Thoracic aorta (tissue), 2 donors: ENCODE measurements around the gene ST3GAL2. TPM values are rescaled to one million over a fixed set of nuclear protein-coding genes. Genes with fewer than 3 reads are reported as not detected.

Experiments
- ATAC-seq: fragments of 150-250 bp; one replicate; pipeline ENCODE4 v1.8.0; 2017; ENCODE audit warnings: low read depth; ENCODE audit not compliant: insufficient number of reproducible peaks, low FRiP score
- DNase-seq: peaks from one replicate; pipeline ENCODE4 v3.0.0-alpha.2; 2020; ENCODE audit warnings: low spot score
- H3K27ac ChIP-seq, 2 donors: fragments of 200-600 bp; sonication (generic); 1 replicate in 1 of 2; 2 replicates in 1 of 2; pipeline ENCODE4 v1.5.1; 2016; ENCODE audit warnings: mild to moderate bottlenecking in 2 of 2, moderate library complexity in 2 of 2
- H3K27me3 ChIP-seq: fragments of 200-600 bp; sonication (generic); replicated peaks from 2 replicates; pipeline ENCODE4 v1.6.0; 2016; ENCODE audit warnings: mild to moderate bottlenecking; ENCODE audit not compliant: insufficient read depth
- H3K36me3 ChIP-seq: fragments of 200-600 bp; sonication (generic); one replicate; pipeline ENCODE4 v1.5.1; 2016
- H3K4me1 ChIP-seq, 2 donors: fragments of 200-600 bp; sonication (generic); 1 replicate in 1 of 2; 2 replicates in 1 of 2; pipeline versions ENCODE4 v1.5.1 to v1.6.0; 2016; ENCODE audit warnings: low read depth in 2 of 2, mild to moderate bottlenecking in 1 of 2; ENCODE audit not compliant: control insufficient read depth in 1 of 2
- H3K4me3 ChIP-seq: fragments of 200-600 bp; sonication (generic); 2 replicates; pipeline ENCODE4 v1.5.1; 2016; ENCODE audit warnings: mild to moderate bottlenecking
- H3K9me3 ChIP-seq: fragments of 200-600 bp; sonication (generic); 2 replicates; pipeline ENCODE4 v1.5.1; 2016
- total RNA-seq, 2 donors: library from RNA; depleted of rRNA; stranded (reverse); fragments of >200 nt; gene quantifications; one replicate each; pipeline versions ENCODE4 v1.1.0 to v1.2.3, GENCODE V29; 2016
- TF ChIP-seq, protein P1 (sequence below): fragments of 200-600 bp; sonication (generic); IDR thresholded peaks from one replicate; pipeline ENCODE4 v1.5.1; 2019; ENCODE audit warnings: antibody characterized with exemption

Gene ST3GAL2
- total RNA-seq, 2 donors from 2014 or later = 21.0 to 28.4 TPM

DNA sequence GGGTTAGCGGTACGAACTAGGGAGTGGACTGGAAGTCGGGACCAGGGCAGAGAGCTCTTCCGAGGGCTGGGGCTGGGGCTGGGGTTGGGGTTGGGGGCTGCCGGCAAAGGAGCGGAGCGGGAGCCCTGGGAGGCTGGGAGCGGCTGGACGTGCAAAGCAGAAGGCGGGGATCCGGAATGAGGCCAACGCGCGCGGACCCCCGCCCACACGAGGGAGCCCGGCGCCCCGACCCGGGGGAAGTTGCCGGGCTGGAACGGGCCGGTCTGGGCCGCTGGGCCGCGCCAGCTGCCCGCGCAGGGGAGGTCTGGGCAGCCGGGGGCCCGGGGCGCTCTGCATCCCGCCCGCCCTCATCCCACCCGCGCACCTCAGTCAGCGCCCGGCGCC lies 323 bp downstream of the ST3GAL2 start:
- no peak for DNase-seq
- Histone ChIP-seq H3K27me3 (no peaks in the 10 kb centered on the region), H3K4me1 (peaks cover 16 to 37% of the 10 kb centered on the region in 2 donors), H3K4me3 (peak overlapping the region; percentile 75), H3K9me3 (no peaks in the 10 kb centered on the region), H3K36me3 (no peaks in the 10 kb centered on the region), H3K27ac (peak overlapping the region; percentile 58 to 78)
- no peak for ATAC-seq
- TF ChIP-seq, protein P1, sequence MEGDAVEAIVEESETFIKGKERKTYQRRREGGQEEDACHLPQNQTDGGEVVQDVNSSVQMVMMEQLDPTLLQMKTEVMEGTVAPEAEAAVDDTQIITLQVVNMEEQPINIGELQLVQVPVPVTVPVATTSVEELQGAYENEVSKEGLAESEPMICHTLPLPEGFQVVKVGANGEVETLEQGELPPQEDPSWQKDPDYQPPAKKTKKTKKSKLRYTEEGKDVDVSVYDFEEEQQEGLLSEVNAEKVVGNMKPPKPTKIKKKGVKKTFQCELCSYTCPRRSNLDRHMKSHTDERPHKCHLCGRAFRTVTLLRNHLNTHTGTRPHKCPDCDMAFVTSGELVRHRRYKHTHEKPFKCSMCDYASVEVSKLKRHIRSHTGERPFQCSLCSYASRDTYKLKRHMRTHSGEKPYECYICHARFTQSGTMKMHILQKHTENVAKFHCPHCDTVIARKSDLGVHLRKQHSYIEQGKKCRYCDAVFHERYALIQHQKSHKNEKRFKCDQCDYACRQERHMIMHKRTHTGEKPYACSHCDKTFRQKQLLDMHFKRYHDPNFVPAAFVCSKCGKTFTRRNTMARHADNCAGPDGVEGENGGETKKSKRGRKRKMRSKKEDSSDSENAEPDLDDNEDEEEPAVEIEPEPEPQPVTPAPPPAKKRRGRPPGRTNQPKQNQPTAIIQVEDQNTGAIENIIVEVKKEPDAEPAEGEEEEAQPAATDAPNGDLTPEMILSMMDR = no peak

DNA sequence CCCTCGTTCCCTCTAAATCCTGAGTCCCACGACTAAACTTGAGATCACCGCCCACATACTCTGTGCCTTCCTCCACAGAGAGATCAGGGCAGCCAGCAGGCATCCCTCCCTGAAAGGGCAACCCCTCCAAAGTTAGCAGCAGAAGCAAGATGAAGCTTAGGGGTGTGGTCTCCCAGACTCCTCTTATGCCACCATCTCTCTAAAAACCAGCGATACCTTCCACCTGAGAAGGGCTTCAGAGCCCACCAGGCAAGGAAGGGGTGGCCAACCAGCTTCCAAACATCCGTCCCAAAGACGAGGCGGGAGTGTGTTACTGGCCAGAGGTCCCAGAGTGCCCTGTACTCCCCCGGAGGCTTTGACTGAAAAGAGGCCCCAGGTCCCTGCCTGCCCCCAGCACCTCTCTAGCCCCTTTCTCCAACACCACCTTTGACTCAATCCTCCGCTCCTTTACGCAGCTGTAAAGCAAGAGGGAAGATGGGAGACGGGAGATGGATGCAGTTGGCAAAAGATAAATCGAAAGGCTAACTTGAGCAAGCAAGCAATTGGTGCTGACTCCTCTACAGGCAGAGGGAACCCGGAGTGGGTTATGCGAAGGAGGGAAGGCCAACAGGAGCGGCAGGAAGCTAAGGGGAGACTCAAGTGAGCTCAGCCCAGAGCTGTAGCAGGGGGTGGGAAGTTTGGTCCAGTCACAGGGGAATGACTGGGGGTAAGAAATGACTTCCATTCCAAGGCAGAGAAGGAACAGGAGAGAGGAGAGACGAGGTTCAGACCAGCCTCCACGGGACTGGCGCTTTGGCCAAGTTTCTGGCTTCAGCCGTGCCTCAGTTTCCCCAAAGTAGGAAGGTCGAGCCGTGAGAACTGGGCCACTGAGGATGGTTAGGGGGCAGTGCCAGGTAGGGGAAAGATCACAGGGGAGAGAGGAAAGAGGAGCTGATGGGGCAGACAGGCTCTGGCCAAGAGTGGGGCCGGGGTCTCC lies 1.0 kb downstream of the ST3GAL2 start:
- ATAC-seq = no peak
- Histone ChIP-seq H3K27ac (peak overlapping the region; percentile 58 to 78), H3K27me3 (no peaks in the 10 kb centered on the region)

DNA sequence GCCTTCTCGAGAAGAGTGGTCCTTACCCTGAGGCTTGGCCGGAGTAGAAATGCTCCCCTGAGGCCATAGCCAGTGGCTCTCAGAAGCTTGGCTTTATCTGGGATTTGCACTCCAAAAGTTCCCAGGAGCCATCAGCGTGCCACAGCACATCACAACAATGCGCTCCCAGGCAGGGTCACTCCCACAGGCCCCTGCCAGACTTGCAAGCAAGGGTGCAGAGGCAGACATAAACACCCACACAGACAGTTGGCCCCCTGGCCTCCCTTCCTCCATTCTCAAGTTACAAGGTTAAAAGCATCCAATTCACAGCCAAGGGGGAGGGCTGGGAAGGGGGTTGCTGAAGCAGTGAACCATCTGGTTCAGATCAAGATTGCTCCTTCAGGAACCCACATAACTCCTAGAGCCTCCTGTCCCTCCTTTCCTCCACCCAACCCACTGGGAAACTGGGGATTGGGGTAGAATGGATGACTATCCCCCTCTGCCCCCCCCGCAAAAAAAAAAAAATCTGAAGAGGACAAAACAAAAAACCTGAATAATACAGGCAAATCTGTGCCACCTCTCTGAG lies 1.8 kb downstream of the ST3GAL2 start:
- peak overlapping the region; percentile 75 for H3K4me3 ChIP-seq
- peaks cover 26 to 52% of the 10 kb centered on the region in 2 donors for H3K4me1 ChIP-seq
- H3K27ac ChIP-seq = peak overlapping the region; percentile 58 to 78
- ATAC-seq (no peak), DNase-seq (no peak)
- no peaks in the 10 kb centered on the region for H3K36me3 ChIP-seq
- no peaks in the 10 kb centered on the region for H3K9me3 ChIP-seq
- H3K27me3 ChIP-seq = no peaks in the 10 kb centered on the region
- TF ChIP-seq, protein P1 = no peak

More for the DNA sequence above, 1.0 kb downstream of the ST3GAL2 start:
- no peak for DNase-seq
- TF ChIP-seq, protein P1 = no peak
- Histone ChIP-seq H3K4me3 (peak overlapping the region; percentile 75), H3K9me3 (no peaks in the 10 kb centered on the region), H3K4me1 (peaks cover 20 to 44% of the 10 kb centered on the region in 2 donors), H3K36me3 (no peaks in the 10 kb centered on the region)

DNA sequence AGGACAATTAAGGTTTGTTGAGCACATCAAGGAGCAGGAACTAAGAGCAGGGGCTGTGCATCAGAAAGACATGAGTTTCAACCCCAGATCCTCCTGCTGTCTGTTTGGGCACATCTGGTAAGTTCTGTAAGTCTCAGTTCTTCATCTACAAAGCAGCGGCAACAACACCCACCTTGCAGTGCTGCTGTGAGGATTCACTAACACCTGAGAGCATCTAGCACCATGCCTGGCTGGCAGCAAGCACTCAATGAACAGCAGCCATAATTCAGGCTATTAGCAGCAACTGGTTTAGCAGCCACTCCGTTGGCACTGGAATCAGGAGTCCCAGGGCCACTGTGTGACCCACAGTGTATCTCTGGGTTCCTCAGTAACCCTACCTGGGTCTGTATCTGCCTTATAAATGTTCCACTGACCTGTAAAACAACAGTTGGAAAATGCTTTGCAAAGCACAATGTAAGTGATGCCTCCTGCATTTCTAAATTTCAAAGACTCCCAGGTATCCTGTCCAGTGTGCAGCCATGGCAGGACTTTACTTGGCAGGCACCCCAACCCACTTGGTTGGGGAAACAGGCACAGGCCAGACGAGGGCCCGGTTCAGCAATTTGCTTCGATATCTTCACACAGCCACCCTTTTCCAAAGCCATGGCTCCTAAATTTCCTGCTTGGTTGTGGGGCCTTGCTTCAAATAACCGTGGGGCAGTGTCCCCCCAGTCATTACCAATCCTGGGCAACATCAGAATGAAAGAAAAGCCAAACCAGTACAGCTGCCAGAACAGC lies 4.2 kb downstream of the ST3GAL2 start:
- DNase-seq (no peak), ATAC-seq (no peak)
- Histone ChIP-seq H3K27me3 (no peaks in the 10 kb centered on the region), H3K4me3 (no peak overlapping the region), H3K27ac (peak overlapping the region; percentile 48 to 58), H3K9me3 (no peaks in the 10 kb centered on the region), H3K4me1 (peaks cover 40 to 70% of the 10 kb centered on the region in 2 donors), H3K36me3 (no peaks in the 10 kb centered on the region)
- TF ChIP-seq, protein P1 = no peak
